SH-SY5Y (cell line): ENCODE measurements around the gene DST.

Source experiments
- GATA2 ChIP-seq: IDR thresholded peaks from 2 replicates; pipeline ENCODE4 v1.6.1; 2011; ENCODE audit warnings: mild to moderate bottlenecking, low read depth, low read length
- GATA3 ChIP-seq: IDR thresholded peaks from 2 replicates; pipeline ENCODE4 v1.6.1; 2011; ENCODE audit warnings: low read depth, mild to moderate bottlenecking, low read length, moderate library complexity

- TF ChIP-seq GATA3 = no peak
- TF ChIP-seq GATA2 = no peak
Observed at GRCh38 chr6:56582236-56582635, 60.5 kb downstream of the DST start.
